IPS-NIHi11 (cell line): ENCODE results near the gene RNF214.
"Not testable (repeated sequence)": the region's sequence is repeated elsewhere in the genome, so short reads cannot be mapped to it uniquely, and the experiment has no call there.

Source experiments
- DNase-seq: peaks from one replicate; pipeline ENCODE4 v3.0.0; 2012; ENCODE audit warnings: mixed read lengths, low spot score

The RNF214 gene

DNA sequence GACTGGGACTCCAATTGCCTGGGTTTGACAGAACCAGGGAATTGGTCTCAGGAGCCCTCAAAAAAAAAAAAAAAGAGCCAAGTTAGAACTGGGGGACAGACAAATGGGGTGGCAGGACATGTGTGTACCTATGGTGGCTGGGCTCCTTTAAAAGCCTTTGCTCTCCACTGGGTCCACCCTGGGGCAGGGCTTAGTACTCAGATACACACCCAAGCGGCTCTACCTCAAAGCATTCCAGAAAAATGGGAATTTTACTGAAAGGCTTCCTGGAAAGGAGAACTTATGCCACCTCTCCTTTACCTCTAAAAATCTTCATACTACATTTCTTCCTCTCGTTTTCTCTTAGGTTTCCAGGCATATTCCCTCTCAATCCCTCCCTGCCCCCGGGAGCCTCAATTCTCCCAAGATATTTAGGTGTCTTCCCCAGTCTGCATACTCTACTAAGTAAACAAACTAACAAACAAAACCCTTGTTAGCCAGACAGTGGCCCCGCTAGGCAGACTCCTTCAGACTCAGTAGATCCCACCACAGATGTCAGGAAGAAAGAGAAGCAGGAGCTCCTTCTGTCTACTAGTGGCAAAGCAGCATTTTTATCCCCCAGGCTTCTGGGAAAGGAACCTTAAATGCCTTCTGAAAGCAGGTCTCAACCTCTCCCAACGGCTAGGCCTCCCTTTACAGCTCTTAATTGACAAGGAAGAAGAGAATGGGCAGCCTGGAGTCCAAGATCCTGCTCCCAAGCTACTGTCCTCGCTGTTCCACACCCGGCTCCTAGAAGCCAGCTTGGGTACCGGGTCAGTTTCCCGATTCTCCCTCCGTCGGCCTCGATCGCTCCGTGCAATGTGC, 1.3 kb upstream of the RNF214 start:
- no peak for DNase-seq

DNA sequence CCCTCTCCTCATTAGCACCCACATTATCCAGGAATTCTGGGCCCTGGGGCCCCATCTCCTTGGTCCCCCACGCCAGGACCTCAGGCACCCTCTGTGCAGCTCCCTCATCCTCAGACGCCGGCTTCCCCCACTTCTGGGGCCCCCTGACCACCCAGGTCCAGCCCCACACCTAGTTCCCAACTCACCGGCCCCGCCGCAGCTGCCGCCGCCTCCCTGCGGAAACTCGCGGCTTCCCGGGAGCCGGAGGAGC, 704 bp upstream of the RNF214 start, which contains the start of gene PCSK7:
PCSK7 (minus strand) TSS at position 232 of the 250 bp plus-strand sequence. CDS start 2,229 bp downstream, outside the sequence.
- no peak for DNase-seq

DNA sequence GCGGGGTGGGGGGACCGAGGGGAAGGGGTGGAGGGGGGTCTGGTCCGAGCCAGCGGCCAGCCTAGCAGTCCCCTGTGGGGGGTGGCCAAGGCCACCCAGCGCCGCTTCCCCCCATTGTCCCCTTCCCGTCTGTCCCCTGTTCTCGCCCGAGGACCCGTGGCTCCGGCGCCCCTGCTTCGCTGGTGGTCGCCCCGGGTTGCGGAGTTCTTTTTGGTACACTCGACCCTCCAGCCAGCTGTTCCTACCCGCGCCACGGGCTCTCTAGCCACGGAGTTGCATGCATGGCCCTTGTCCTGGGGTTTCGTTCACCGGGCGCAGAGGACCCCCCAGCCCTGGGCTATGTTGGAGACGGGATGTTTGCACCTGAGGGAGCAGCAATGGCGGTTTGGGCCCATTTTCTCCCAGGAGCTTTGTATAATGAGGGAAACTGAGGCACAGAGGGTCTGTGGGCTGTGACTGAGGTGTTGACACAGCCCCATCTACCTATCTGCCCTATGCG, 489 bp downstream of the RNF214 start:
- peak; percentile 81 for DNase-seq

DNA sequence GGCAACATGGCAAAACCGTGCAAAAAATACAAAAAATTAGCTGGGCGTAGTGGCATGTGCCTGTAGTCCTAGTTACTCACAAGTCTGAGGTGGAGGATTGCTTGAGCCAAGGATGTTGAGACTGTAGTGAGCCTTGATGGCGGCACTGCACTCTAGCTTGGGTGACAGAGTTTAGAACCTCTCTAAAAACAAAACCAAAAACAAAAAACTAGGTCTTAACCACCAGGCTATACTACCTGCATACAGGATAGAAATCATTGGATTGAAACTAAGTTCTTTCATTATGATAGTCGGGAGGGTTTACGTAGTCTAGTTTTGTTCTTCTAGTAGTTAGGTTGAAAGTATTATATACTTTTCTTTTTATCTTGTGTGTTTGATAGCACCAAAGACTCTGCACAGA, 5.8 kb downstream of the RNF214 start:
- no peak for DNase-seq

DNA sequence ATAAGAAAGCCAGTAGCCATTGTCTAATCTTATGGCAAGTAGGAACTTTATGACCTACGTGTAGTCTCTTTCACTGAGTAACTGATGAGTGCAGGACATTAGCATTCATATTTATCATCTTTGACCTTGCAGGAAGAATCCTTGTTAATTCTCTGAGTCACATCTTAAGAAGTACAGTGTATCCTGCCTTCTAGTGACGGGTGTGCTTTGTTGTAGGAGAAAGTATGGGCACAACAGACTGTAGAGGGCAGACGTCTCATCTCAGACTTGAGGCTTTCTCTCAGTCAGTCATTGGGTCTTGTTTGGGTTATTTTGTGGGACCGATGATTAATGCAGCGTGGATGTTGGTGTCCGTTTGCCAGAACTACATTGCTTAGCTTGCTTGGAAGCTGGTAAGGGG, 6.8 kb downstream of the RNF214 start:
- no peak for DNase-seq

DNA sequence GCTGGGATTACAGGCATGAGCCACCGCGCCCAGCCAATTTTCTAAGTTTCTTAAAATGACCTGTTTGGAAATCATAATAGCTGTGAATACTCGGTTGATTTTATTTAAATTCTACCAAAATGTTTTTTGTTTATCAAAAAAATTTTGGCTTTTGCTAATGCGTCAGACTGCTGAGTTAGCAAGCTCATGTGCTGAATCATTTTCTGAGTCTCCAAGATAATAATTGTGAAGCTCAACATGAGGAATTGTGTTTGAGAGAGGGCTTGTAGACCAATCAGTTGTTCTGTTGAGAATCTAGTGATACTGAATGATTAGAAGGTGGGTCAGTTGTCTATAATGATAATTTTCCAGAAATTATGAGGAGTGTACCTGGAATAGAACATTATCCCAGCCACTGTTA, 15.9 kb downstream of the RNF214 start:
- DNase-seq, result no peak

DNA sequence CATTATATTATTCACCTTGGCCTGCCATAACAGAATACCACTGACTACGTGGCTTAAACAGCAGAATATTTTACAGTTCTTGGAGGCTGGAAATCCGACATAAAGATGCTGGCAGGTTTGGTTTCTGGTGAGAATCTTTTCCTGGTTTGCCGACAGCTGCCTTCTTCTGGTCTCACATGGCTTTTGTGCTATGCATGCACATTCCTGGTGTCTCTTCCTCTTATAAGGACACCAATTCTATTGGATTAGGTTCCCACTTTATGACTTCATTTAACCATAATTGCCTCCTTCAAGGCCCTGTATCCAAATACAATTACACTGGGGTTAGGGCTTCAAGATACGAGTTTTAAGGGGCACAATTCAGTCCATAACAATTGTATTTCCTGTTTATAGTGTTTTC, 17.1 kb downstream of the RNF214 start:
- no peak for DNase-seq

DNA sequence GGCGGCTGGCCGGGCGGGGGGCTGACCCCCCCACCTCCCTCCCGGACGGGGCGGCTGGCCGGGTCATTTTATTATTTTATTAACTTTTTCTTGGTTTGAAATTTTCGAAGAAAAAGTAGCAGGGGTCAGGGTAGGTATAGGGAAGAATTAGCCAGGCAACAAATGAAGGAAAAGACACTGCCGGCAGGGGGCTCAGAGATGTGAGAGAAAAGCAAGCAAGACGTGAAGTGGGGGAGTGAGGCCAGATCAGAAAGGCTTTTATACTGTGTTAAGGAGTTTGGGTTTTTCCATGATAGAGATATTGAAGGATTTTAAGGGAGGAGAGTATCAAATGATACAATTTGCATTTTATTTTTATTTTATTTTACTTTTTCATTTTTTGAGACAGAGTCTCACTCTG, 19.0 kb downstream of the RNF214 start:
- DNase-seq, result no peak

DNA sequence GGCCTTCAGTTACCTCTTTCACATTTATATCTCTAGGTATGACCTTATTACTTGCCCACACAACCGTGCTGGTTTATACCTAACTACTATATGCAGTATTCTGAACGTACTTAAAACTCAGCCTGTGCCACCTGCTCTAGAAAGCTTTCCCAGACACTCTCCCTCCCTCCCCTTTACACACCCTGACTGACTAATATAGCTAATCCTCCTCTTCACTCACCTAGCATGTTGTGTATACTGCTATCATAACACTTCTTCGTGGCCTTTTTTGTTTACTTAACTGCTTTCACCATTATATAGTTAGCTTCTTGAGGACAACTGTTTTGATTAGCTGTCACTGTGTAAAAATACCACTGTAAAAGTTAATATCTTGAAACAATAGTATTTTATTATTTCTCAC, 23.5 kb downstream of the RNF214 start:
- no peak for DNase-seq

DNA sequence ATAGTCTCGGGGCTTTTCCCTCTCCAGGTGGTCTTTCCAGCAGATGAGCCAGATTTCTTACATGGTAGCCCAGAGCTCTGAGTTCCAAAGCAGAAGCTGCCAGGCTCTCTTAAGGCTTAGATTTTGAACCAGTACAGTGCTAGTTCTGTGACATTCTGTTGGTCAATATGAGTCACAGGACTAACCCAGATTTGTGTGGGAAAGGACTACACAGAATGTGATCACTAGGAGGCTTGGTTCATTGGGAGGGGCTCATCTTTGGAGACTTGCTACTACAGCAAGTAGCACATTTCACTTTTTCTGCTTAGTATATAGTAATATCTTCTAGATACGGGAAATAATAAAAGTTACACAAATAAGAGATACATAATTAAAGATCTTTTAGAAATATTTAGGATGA, 24.1 kb downstream of the RNF214 start:
- DNase-seq, result no peak

DNA sequence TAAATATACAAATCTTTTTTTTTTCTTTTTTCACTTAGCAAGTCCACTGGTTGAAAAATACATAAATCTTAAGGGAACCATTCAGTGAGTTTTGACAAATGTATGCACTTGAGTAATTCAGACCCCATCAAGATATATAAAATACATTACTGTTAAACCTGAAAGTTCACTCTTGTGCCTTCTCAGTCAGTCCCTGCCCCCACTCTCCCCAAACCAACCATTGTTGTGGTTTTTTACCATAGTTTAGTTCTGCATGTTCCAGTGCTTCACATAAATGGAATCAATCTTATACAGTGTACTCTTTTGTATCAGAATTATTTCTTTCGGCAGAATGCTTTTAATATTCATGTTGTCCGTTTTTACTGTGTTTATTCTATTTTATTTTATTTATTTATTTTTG, 26.1 kb downstream of the RNF214 start:
- no peak for DNase-seq

DNA sequence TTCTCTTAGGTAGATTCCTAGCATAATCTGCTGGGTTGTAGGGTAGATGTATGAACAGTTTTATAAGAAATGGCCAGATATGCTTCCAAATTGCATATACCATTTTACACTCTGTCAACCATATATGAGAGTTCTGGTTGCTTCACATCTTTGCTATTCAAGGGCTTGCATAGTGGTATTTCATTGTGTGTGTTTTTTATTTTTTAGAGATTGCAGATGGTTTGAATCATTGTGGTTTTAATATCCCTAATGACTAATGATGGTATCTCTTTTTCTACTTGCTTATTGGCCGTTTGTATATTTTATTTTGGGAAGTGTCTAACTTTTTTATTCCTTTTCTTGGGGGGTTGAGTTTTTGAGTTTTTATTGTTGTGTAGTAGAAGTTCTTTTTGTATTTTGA, 26.9 kb downstream of the RNF214 start:
- DNase-seq, result no peak

DNA sequence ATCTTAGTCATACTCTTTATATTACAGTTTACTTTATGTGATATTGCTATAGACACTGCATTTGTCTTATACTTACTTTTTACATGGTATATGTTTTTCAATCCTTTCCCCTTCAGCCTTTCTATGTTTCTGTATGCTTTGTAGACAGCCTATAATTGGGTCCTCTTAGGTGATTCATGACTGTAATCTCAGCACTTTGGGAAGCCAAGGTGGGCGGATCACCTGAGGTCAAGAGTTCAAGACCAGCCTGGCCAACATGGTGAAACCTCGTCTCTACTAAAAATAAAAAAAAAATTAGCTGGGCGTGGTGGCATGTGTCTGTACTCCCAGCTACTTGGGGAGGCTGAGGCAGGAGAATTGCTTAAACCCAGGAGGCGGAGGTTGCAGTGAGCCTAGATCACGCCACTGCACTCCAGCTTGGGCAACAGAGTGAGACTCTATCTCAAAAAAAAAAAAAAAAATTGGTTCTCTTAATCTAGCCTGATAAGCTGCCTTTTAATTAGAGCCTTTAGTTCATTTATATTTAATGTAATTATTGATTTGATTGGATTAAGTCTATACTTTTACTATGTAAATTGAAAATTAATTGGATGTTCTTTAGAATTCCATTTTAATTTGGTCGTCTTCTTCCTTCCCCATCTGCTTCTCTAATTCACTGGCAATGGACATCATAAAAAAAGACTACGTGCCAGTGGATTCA, 32.3 kb downstream of the RNF214 start:
- DNase-seq, result not testable (repeated sequence)

DNA sequence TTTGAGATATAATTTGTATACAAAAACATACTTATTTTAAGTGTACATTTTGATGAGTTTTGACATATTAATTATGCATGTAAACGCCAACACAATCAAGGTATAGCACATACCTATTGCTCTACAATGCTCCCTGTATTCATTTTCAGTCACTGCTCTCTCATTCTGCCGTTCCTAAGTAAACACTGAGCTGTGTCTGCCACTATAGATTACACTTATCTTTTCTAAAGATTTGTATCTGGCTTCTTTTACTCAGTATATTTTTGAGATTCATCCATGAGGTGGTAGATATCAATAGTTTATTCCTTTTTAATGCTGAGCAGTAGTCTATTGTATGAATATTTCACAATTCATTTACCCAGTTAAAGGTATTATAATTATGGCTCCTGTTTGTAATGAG, 33.3 kb downstream of the RNF214 start:
- DNase-seq, result no peak

DNA sequence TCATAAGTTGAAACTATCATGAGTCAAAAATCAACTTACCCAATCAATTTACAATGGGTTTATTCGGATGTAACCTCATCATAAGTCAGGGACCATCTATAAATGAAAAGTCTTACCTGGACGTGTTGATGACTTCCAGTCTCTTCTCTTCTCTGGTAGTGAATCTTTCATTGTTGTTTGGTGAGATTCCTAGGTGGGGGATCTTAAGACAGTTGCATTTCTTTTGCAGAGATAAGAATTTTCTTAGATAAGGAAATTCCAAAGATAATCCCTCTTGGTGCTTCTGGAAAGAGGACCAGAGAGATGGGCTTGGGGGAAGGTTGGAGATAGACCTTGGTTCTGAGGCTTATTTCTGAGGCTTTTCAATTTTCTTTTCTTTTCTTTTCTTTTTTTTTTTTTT, 37.4 kb downstream of the RNF214 start:
- no peak for DNase-seq

DNA sequence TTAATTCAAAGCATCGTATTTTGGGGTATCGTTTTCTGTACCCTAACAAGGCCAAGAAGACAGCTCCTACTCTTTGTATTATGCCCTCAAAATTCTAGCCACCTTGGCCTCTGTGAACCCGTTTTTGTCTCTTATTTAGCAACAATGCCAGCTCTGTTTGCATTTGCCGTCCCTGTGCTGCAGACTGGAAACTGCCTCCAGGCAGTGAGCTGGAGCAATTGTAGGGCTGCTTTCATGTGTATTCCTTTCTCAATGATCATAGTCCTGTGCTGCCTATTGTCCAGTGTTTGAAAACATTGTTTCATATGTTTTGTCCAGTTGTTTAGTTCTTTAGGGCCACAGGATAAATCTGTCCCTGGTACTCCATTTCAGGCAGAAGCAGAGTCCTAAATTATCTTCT, 38.7 kb downstream of the RNF214 start:
- no peak for DNase-seq

DNA sequence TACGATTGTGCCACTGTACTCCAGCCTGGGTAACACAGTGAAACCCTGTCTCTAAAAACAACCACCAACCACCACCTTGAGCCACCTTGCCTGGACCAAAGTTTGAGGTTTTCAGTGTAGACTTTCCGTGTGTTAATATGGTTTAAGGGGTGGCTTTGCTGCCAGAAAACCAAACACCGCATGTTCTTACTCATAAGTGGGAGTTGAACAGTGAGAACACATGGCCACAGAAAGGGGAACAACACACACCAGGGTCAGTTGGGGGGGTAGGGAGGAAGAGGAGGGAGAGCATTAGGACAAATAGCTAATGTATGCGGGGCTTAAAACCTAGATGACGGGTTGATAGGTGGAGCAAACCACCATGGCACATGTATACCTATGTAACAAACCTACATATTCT, 39.7 kb downstream of the RNF214 start:
- not testable (repeated sequence) for DNase-seq

DNA sequence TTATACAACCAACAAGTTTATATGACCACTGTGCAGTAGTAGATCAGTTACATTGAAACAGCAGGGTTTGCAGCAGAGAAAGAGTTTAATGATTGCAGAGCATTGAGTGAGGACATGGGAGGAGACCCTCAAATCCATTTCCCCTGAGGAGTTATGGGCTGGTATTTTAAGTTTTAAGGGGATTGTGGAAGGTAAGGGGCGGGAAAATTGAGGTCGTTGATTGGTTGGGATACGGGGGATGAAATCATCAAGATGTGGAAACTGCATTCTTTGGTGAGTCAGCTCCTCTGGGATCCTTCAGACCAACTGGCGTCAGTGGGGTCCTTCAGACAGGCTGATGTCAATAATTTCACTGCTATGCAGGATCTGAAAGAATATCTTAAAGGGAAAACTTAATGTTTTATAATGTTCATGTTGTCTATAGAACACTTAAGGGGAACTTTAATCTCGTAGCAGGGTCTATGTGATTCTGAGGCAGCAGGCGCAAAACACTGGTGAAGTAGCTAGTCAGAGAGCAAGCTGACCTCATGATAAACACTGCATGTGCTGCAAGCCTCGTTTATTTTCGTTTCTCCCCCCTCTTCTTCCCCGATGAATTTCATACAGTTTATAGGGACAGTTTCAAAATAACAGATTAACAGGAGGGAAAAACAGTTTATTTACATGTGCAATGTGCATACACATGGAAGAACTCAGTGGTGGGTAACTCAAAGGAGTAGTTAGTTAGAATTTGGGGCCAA, 41.2 kb downstream of the RNF214 start:
- no peak for DNase-seq

DNA sequence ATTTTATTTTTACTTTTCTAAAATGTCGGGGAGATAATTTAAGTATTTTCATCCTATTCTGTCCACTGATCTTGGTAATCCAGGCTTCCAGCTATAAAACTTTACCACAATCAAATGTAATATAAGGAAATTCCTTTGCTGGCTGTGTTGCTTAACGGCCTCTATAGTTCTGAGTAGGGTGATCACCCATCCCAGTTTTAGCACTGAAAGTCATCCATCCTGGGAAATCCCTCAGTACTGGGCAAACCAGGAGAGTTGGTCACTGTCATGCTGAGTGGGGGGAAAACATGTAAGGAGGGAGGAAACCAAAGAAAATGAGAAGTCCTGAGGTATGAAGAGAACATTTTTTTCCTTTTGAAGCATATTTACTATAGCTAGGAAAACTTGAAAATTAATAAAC, 45.9 kb downstream of the RNF214 start:
- no peak for DNase-seq

DNA sequence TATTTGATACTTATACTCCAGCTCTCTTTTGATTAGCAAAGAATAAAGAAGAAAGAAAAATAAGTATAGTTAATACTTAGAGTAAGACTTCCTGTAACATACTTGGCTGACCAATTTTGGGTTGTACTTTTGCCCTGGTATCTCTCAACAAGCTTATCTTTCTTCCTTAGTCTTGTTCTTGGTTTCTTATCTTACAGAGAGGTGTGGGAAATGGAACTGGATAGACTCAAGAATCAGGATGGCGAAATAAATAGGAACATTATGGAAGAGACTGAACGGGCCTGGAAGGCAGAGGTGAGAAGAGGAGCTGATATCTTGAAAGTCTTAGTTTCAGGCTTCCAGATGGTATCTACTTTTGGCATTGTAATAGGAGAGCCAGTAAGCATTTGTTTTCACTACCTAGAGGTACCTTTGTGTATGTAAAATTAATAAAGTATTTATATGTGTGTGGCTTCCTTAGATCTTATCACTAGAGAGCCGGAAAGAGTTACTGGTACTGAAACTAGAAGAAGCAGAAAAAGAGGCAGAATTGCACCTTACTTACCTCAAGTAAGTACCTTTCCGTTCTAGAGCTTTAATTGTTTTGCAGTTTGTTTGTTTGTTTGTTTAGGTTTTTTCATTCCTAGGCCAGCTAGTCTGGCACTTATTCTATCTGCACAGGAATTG, 47.4 kb downstream of the RNF214 start:
- no peak for DNase-seq

DNA sequence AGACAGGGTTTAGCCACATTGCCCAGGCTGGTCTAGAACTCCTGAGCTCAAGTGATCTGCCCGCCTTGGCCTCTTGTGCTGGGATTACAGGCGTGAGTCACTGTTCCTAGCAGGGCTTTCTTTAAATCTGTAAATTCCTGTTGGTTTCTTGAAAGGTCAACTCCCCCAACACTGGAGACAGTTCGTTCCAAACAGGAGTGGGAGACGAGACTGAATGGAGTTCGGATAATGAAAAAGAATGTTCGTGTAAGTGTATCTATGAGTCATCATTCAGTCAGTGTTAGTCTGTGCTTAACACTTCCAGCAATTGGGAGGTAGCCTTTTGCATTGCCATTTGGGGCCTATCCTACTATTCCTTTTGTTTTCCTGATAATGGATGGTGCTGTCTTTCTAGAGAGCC, 48.7 kb downstream of the RNF214 start:
- DNase-seq, result no peak

DNA sequence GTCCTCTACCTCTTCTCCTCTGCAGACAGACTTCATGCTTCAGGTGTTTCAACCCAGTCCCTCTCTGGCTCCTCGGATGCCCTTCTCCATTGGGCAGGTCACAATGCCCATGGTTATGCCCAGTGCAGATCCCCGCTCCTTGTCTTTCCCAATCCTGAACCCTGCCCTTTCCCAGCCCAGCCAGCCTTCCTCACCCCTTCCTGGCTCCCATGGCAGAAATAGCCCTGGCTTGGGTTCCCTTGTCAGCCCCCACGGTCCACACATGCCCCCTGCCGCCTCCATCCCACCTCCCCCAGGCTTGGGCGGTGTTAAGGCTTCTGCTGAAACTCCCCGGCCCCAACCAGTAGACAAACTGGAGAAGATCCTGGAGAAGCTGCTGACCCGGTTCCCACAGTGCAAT, 49.4 kb downstream of the RNF214 start:
- no peak for DNase-seq
